Activated T-helper 9 cell treated with anti-CD3 and anti-CD28 coated beads, Interleukin-2, amount 50 U/mL, for 16 hours (primary cell): ENCODE measurements around the gene FAM120C.

Experiments used
- DNase-seq: peaks from one replicate; pipeline ENCODE4 v3.0.0-alpha.2; 2020; ENCODE audit warnings: low read depth

The FAM120C gene

GRCh38 chrX:54029529-54030143, 153.4 kb downstream of the FAM120C start:
- DNase-seq = no peak

DNA sequence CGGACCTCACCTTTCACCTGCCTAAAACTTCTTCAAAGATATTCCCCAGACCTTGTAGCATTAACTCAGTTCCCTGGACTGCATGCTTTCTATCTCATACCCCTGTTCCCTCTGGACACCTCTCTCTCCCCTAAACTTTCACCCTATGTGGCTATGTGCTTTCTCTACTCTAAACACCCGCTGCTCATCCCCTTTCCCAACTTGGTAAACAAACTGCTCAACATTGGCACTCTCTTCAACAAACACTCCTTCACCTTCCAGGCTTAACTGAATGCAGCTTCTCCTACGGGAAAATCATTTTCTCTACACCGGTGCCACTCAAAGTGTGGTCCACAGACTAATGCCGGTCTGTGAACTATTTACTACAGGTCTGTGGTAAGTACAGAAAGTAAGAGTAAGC, 158.7 kb downstream of the FAM120C start:
- no peak for DNase-seq
